H1 (cell line): ENCODE results near the gene SOHLH1. TPM values are rescaled to one million over a fixed set of nuclear protein-coding genes. Genes with fewer than 3 reads are reported as not detected.

Source experiments
- CTCF ChIA-PET: fragments of 300-600 bp; sonication (Branson Sonifier 250); formaldehyde crosslinking; loops from one replicate; lab custom pipeline; 2021; ENCODE audit not compliant: partially characterized antibody; lab: Charles Lee
- POLR2A ChIA-PET: fragments of 300-600 bp; sonication (Branson Sonifier 250); formaldehyde crosslinking; loops from one replicate; lab custom pipeline; 2021; ENCODE audit warnings: inconsistent platforms; ENCODE audit not compliant: partially characterized antibody; lab: Charles Lee
- DNase-seq, 2 experiments: peaks; one replicate each; pipeline versions ENCODE4 v3.0.0 to v3.0.0-alpha.2; 2010 to 2022; ENCODE audit warnings: low spot score in 2 of 2, low read depth in 1 of 2, mixed read lengths in 1 of 2
- FAIRE-seq: peaks from 2 replicates; lab custom pipeline; 2011; peaks lifted over from hg19 to GRCh38; lab: Jason Lieb, UNC
- H2AFZ ChIP-seq: 2 replicates; pipeline ENCODE4 v1.8.1; 2012; ENCODE audit warnings: low read length, inconsistent platforms
- H2AK5ac ChIP-seq: 2 replicates; pipeline ENCODE4 v1.6.1; 2013; ENCODE audit warnings: low read depth, low read length
- H2BK120ac ChIP-seq: replicated peaks from 2 replicates; pipeline ENCODE3; 2013; ENCODE audit warnings: low read depth, low read length, inconsistent platforms
- H2BK12ac ChIP-seq: 2 replicates; pipeline ENCODE4 v1.6.1; 2013; ENCODE audit warnings: low read depth, low read length
- H2BK15ac ChIP-seq: 2 replicates; pipeline ENCODE4 v1.6.1; 2013; ENCODE audit warnings: low read length
- H2BK20ac ChIP-seq: 2 replicates; pipeline ENCODE4 v1.6.1; 2013; ENCODE audit warnings: low read length
- H2BK5ac ChIP-seq: 2 replicates; pipeline ENCODE4 v1.6.1; 2013; ENCODE audit warnings: low read depth, low read length
- H3K14ac ChIP-seq: 2 replicates; pipeline ENCODE4 v1.6.1; 2013; ENCODE audit warnings: inconsistent platforms; ENCODE audit not compliant: insufficient read length
- H3K18ac ChIP-seq: 2 replicates; pipeline ENCODE4 v1.6.1; 2013; ENCODE audit warnings: low read length; ENCODE audit errors: extremely low read depth
- H3K23ac ChIP-seq: 2 replicates; pipeline ENCODE4 v1.6.1; 2013; ENCODE audit warnings: inconsistent platforms; ENCODE audit not compliant: insufficient read length
- H3K23me2 ChIP-seq: 2 replicates; pipeline ENCODE4 v1.6.1; 2013; ENCODE audit warnings: low read depth, low read length
- H3K27ac ChIP-seq: 2 replicates; pipeline ENCODE4 v1.6.1; 2011; ENCODE audit warnings: low read depth, low read length, inconsistent platforms
- H3K27me3 ChIP-seq, 4 experiments: replicated peaks in 1 of 4; 1 replicate in 1 of 4; 2 replicates in 3 of 4; pipeline versions ENCODE4 v1.6.1 to v1.8.1; 2011 to 2013; ENCODE audit warnings: low read length in 3 of 4, mild to moderate bottlenecking in 3 of 4, inconsistent platforms in 2 of 4, mixed read lengths in 2 of 4, moderate library complexity in 1 of 4; ENCODE audit not compliant: control insufficient read depth in 3 of 4, insufficient read depth in 3 of 4; ENCODE audit errors: extremely low read depth in 1 of 4
- H3K36me3 ChIP-seq, 4 experiments: 2 replicates each; pipeline versions ENCODE4 v1.6.1 to v1.8.1; 2011 to 2013; ENCODE audit warnings: mild to moderate bottlenecking in 4 of 4, low read length in 3 of 4, moderate library complexity in 2 of 4, control low read depth in 1 of 4, inconsistent platforms in 1 of 4; ENCODE audit not compliant: insufficient read depth in 4 of 4, control insufficient read depth in 2 of 4
- H3K4ac ChIP-seq: replicated peaks from 2 replicates; pipeline ENCODE3; 2013; ENCODE audit warnings: low read length, low read depth, mixed read lengths, inconsistent platforms; ENCODE audit not compliant: insufficient read length
- H3K4me1 ChIP-seq, 4 experiments: replicated peaks in 1 of 4; 1 replicate in 1 of 4; 2 replicates in 3 of 4; pipeline versions ENCODE4 v1.6.1 to v1.8.1; 2011 to 2013; ENCODE audit warnings: low read length in 3 of 4, inconsistent platforms in 2 of 4, mixed read lengths in 1 of 4; ENCODE audit not compliant: insufficient read depth in 4 of 4, control insufficient read depth in 3 of 4
- H3K4me2 ChIP-seq, 2 experiments: 2 replicates each; pipeline versions ENCODE4 v1.6.1 to v1.8.1; 2011 to 2013; ENCODE audit warnings: low read depth in 2 of 2, low read length in 2 of 2, control low read depth in 1 of 2, inconsistent platforms in 1 of 2, mild to moderate bottlenecking in 1 of 2; ENCODE audit not compliant: insufficient read depth in 1 of 2
- H3K4me3 ChIP-seq, 4 experiments: fragments of 200-600, 300-600 bp in 1 of 4; sonication (generic), shearing (Covaris generic), sonication (Bioruptor Twin) in 1 of 4; 2 replicates each; pipeline versions ENCODE4 v1.5.1 to v1.8.1; 2011 to 2016; ENCODE audit warnings: low read length in 4 of 4, low read depth in 3 of 4, control low read depth in 2 of 4, inconsistent platforms in 2 of 4, mild to moderate bottlenecking in 2 of 4, mixed read lengths in 1 of 4, moderate library complexity in 1 of 4; ENCODE audit not compliant: insufficient read depth in 2 of 4; ENCODE audit errors: extremely low read depth in 1 of 4
- H3K56ac ChIP-seq: replicated peaks from 2 replicates; pipeline ENCODE3; 2013; ENCODE audit warnings: low read depth, mild to moderate bottlenecking, mixed read lengths, low read length, inconsistent platforms; ENCODE audit not compliant: insufficient read length
- H3K79me1 ChIP-seq: 2 replicates; pipeline ENCODE4 v1.6.1; 2013; ENCODE audit warnings: low read depth, low read length, control low read depth
- H3K79me2 ChIP-seq, 2 experiments: 2 replicates each; pipeline versions ENCODE4 v1.6.1 to v1.8.1; 2012 to 2013; ENCODE audit warnings: low read length in 2 of 2, mild to moderate bottlenecking in 2 of 2, inconsistent platforms in 1 of 2; ENCODE audit not compliant: insufficient read depth in 2 of 2, control insufficient read depth in 1 of 2
- H3K9ac ChIP-seq, 4 experiments: replicated peaks in 1 of 4; 1 replicate in 1 of 4; 2 replicates in 3 of 4; pipeline versions ENCODE4 v1.6.1 to v1.8.1; 2011 to 2013; ENCODE audit warnings: low read depth in 3 of 4, low read length in 3 of 4, control low read depth in 2 of 4, mild to moderate bottlenecking in 2 of 4, moderate library complexity in 2 of 4, inconsistent platforms in 1 of 4; ENCODE audit errors: extremely low read depth in 1 of 4
- H3K9me3 ChIP-seq, 2 experiments: 2 replicates each; pipeline versions ENCODE4 v1.6.1 to v1.8.1; 2012 to 2013; ENCODE audit warnings: mild to moderate bottlenecking in 2 of 2, moderate library complexity in 2 of 2, control low read depth in 1 of 2, inconsistent platforms in 1 of 2, low read depth in 1 of 2, low read length in 1 of 2, mixed read lengths in 1 of 2; ENCODE audit not compliant: insufficient read depth in 2 of 2
- H4K20me1 ChIP-seq, 2 experiments: replicated peaks in 1 of 2; 2 replicates each; pipeline versions ENCODE3 to v1.8.1; 2011 to 2013; ENCODE audit warnings: inconsistent platforms in 2 of 2, low read length in 2 of 2, mild to moderate bottlenecking in 1 of 2; ENCODE audit not compliant: insufficient read depth in 2 of 2, control insufficient read depth in 1 of 2
- H4K5ac ChIP-seq: 2 replicates; pipeline ENCODE4 v1.6.1; 2013; ENCODE audit warnings: low read length, low read depth, mixed read lengths, inconsistent platforms; ENCODE audit not compliant: insufficient read length
- H4K8ac ChIP-seq: 2 replicates; pipeline ENCODE4 v1.8.0; 2013; ENCODE audit warnings: mild to moderate bottlenecking, moderate library complexity, low read length, inconsistent platforms; ENCODE audit not compliant: insufficient read depth; ENCODE audit errors: extremely low read depth
- H4K91ac ChIP-seq: replicated peaks from 2 replicates; pipeline ENCODE3; 2013; ENCODE audit warnings: low read length, mixed read lengths, inconsistent platforms; ENCODE audit not compliant: insufficient read length
- ASH2L ChIP-seq: fragments of 200-600, 300-600 bp; sonication (generic); IDR thresholded peaks from one replicate; pipeline ENCODE4 v1.7.1; 2017; ENCODE audit warnings: low read length
- BCL11A ChIP-seq, 2 experiments: IDR thresholded peaks; one replicate each; pipeline ENCODE4 v1.6.1; 2011; ENCODE audit warnings: low read depth in 2 of 2, low read length in 2 of 2, mild to moderate bottlenecking in 2 of 2
- BRCA1 ChIP-seq: IDR thresholded peaks from 2 replicates; pipeline ENCODE4 v1.6.1; 2012; ENCODE audit warnings: low read depth, low read length, improper control_type of control experiment
- CBX8 ChIP-seq: fragments of 300-800, 300-1000 bp; sonication (generic); IDR thresholded peaks from 2 replicates; pipeline ENCODE4 v1.7.1; 2016; ENCODE audit warnings: low read depth, low read length, borderline replicate concordance
- CREB1 ChIP-seq: IDR thresholded peaks from 2 replicates; pipeline ENCODE4 v1.6.1; 2012; ENCODE audit warnings: inconsistent platforms
- EZH2 ChIP-seq: fragments of 200-600 bp; sonication (generic); IDR thresholded peaks from 2 replicates; pipeline ENCODE4 v1.7.1; 2012; ENCODE audit warnings: low read depth, mild to moderate bottlenecking, moderate library complexity, low read length, inconsistent platforms; ENCODE audit not compliant: severe bottlenecking
- GABPA ChIP-seq: IDR thresholded peaks from 2 replicates; pipeline ENCODE4 v1.6.1; 2011; ENCODE audit warnings: mild to moderate bottlenecking, low read length, moderate library complexity, borderline replicate concordance; ENCODE audit not compliant: insufficient read depth
- JUND ChIP-seq: IDR thresholded peaks from 2 replicates; pipeline ENCODE4 v1.6.1; 2011; ENCODE audit warnings: mild to moderate bottlenecking, improper control_type of control experiment, low read length
- NRF1 ChIP-seq: IDR thresholded peaks from 2 replicates; pipeline ENCODE4 v1.6.1; 2011; ENCODE audit warnings: mild to moderate bottlenecking, low read depth, low read length, improper control_type of control experiment
- SAP30 ChIP-seq: fragments of 300-600 bp; sonication (generic); IDR thresholded peaks from 2 replicates; pipeline ENCODE4 v1.7.1; 2012; ENCODE audit warnings: low read length, moderate library complexity, mild to moderate bottlenecking, inconsistent platforms; ENCODE audit not compliant: insufficient read depth, insufficient replicate concordance
- SIRT6 ChIP-seq: IDR thresholded peaks from one replicate; pipeline ENCODE4 v1.7.1; 2012; ENCODE audit warnings: low read length, inconsistent platforms
- SP4 ChIP-seq: IDR thresholded peaks from 2 replicates; pipeline ENCODE4 v1.6.1; 2012; ENCODE audit warnings: low read length, inconsistent platforms
- TCF12 ChIP-seq: IDR thresholded peaks from 2 replicates; pipeline ENCODE4 v1.6.1; 2011; ENCODE audit warnings: low read depth, mild to moderate bottlenecking, low read length
- WGBS, 2 experiments: shearing (Covaris generic) in 1 of 2; methylation state at CpG; one replicate each; pipeline versions ENCODE4 v1.1.6 to v1.1.7; 2013 to 2015; ENCODE audit warnings: low lambda C conversion rate in 2 of 2, mixed read lengths in 2 of 2, inconsistent platforms in 1 of 2, low coverage in 1 of 2, missing lambda C conversion rate in 1 of 2; ENCODE audit not compliant: insufficient replicate concordance in 2 of 2, insufficient coverage in 1 of 2, insufficient read length in 1 of 2; ENCODE audit errors: extremely low coverage in 1 of 2, missing lambda C conversion rate in 1 of 2; 5-methylcytosine and 5-hydroxymethylcytosine counted together
- polyA plus RNA-seq, 7 experiments: library from polyadenylated mRNA; depleted of rRNA in 3 of 7; stranded (reverse) in 5 of 7; unstranded in 2 of 7; fragments of >200 nt in 5 of 7; fragments of 200-250 nt in 2 of 7; gene quantifications; 1 replicate in 5 of 7; 2 replicates in 1 of 7; 4 replicates in 1 of 7; pipeline versions ENCODE4 v1.2.1 to v1.2.3, GENCODE V29; 2011 to 2013; ENCODE audit warnings: missing spikeins in 2 of 7, mixed read lengths in 2 of 7
- total RNA-seq: library from RNA; stranded (reverse); fragmentation: NEBNext Ultra II Directional; extraction: Animal tissue kit (Norgen Biotek cat#: 25700); gene quantifications from 2 replicates; pipeline ENCODE4 v1.2.1, GENCODE V29; 2021
- TF ChIP-seq, protein P1 (sequence below): IDR thresholded peaks from 2 replicates; pipeline ENCODE4 v1.6.1; 2012; ENCODE audit warnings: inconsistent platforms

Gene SOHLH1
- total and polyA plus RNA-seq, 2 of the 8 experiments (the other 6 are each of a cell fraction or from before 2014, with no cell fraction given), result 0.11 TPM; not detected in 1

DNA sequence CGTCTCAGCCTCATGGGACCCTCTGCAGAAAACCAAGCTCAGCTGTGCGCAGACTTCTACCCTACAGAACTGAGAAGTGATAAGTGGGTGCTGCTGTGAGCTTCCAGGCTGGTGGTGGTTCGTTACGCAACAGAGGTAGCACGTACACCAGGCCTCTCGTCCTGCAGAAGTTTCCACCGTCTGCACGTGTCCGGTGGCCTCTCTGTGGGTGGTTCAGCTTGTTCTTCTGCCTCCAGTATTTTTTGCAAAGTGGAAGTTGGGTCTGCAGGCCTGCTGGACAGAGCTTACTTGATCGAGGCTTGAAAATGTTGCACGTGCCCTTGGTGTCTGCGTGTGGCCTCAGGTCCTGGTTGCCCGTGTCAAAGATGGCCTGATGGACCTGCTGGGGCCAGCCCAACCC, 30.2 kb upstream of the SOHLH1 start:
- Histone ChIP-seq H3K79me1 (no peaks in the 10 kb centered on the region), H3K4me1 (peaks cover 0 to 11% (median 7%) of the 10 kb centered on the region in 4 experiments; a peak in 5 of 7 replicates), H3K79me2 (no peaks in the 10 kb centered on the region), H3K56ac (no peak overlapping the region), H3K9me3 (peaks cover 4 to 7% of the 10 kb centered on the region in 2 experiments; a peak in 3 of 4 replicates), H3K4me3 (no peak overlapping the region), H2BK15ac (peak overlapping the region; percentile 53; the same call in 1 of the 2 replicates), H4K91ac (no peak overlapping the region), H2BK120ac (no peak overlapping the region), H4K8ac (no peak overlapping the region), H2AK5ac (peak overlapping the region; percentile 59; the same call in 1 of the 2 replicates), H2AFZ (no peak overlapping the region), H3K27ac (no peak overlapping the region), H3K18ac (no peak overlapping the region), H3K36me3 (no peaks in the 10 kb centered on the region), H3K9ac (no peak overlapping the region), H3K4ac (no peak overlapping the region), H2BK20ac (no peak overlapping the region), H3K4me2 (no peak overlapping the region), H3K23ac (no peak overlapping the region), H2BK5ac (no peak overlapping the region), H3K14ac (no peak overlapping the region), H2BK12ac (peak overlapping the region; percentile 32; the same call in 1 of the 2 replicates), H3K23me2 (no peaks in the 10 kb centered on the region; the same call in 1 of the 2 replicates), H3K27me3 (no peaks in the 10 kb centered on the region; a peak in 1 of 7 replicates), H4K20me1 (no peaks in the 10 kb centered on the region), H4K5ac (no peak overlapping the region)
- DNase-seq (no peak), FAIRE-seq (no peak)
- CTCF ChIA-PET, result interaction anchor here (0.6 to 1.8 kb wide), 7 partner anchors 13 to 58 kb away, joined by 3 to 8 read pairs (median 3); no protein-coding TSS in a partner anchor
- WGBS, 2 experiments, result 97% methylated on average over 13 of the region's 13 CpGs; no CpG with 5 or more reads in 1 of the 2 experiments
- POLR2A ChIA-PET, result no interaction called here
- TF ChIP-seq NRF1, result no peak
- no peak for TF ChIP-seq JUND
- TF ChIP-seq TCF12, result no peak
- TF ChIP-seq, protein P1, sequence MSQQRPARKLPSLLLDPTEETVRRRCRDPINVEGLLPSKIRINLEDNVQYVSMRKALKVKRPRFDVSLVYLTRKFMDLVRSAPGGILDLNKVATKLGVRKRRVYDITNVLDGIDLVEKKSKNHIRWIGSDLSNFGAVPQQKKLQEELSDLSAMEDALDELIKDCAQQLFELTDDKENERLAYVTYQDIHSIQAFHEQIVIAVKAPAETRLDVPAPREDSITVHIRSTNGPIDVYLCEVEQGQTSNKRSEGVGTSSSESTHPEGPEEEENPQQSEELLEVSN, result no peak
- no peak for TF ChIP-seq ASH2L
- no peak for TF ChIP-seq BCL11A (IDR thresholded peaks at IDR 0.05; ENCODE audit: low read depth in 2 of 2, low read length in 2 of 2)
- TF ChIP-seq BRCA1, result no peak
- no peak for TF ChIP-seq SAP30
- no peak for TF ChIP-seq CREB1
- TF ChIP-seq GABPA, result no peak
- no peak for TF ChIP-seq SP4
- TF ChIP-seq SIRT6, result no peak
- TF ChIP-seq CBX8, result no peak
- no peak for TF ChIP-seq EZH2
